Gastroesophageal sphincter (tissue), 4 donors: ENCODE results near the gene NMRAL1. TPM values are rescaled to one million over a fixed set of nuclear protein-coding genes. Genes with fewer than 3 reads are reported as not detected.

Source experiments
- ATAC-seq: fragments of 150-250 bp; one replicate; pipeline ENCODE4 v1.9.1; 2016; ENCODE audit warnings: mild to moderate bottlenecking, moderate library complexity
- H3K27ac ChIP-seq, 4 donors: fragments of 200-600 bp; sonication (generic) in 3 of 4; 1 replicate in 3 of 4; 2 replicates in 1 of 4; pipeline ENCODE4 v1.5.1; 2016 to 2019
- H3K27me3 ChIP-seq: fragments of 200-600 bp; sonication (generic); one replicate; pipeline ENCODE4 v1.5.1; 2019
- H3K36me3 ChIP-seq, 2 donors: fragments of 200-600 bp; sonication (generic); one replicate each; pipeline ENCODE4 v1.5.1; 2019; ENCODE audit warnings: control low read depth in 1 of 2
- H3K4me1 ChIP-seq, 3 donors: fragments of 200-600 bp; sonication (generic); 1 replicate in 2 of 3; 2 replicates in 1 of 3; pipeline ENCODE4 v1.5.1; 2016 to 2019; ENCODE audit warnings: control low read depth in 2 of 3
- H3K4me3 ChIP-seq, 2 donors: fragments of 200-600 bp; sonication (generic); one replicate each; pipeline ENCODE4 v1.5.1; 2019; ENCODE audit warnings: mild to moderate bottlenecking in 1 of 2, moderate library complexity in 1 of 2
- H3K9me3 ChIP-seq, 3 donors: fragments of 200-600 bp; sonication (generic); one replicate each; pipeline ENCODE4 v1.5.1; 2017 to 2019; ENCODE audit warnings: control low read depth in 2 of 3
- EP300 ChIP-seq: sonication (generic); formaldehyde crosslinking; IDR thresholded peaks from one replicate; pipeline ENCODE4 v1.6.1; 2017; ENCODE audit warnings: antibody characterized with exemption, mild to moderate bottlenecking
- POLR2A ChIP-seq, 2 donors: fragments of 450-650 bp; IDR thresholded peaks; one replicate each; pipeline ENCODE4 v1.6.1; 2017; ENCODE audit warnings: antibody characterized with exemption in 2 of 2, mild to moderate bottlenecking in 2 of 2, moderate library complexity in 1 of 2
- POLR2AphosphoS5 ChIP-seq: sonication (generic); formaldehyde crosslinking; IDR thresholded peaks from one replicate; pipeline ENCODE4 v1.6.1; 2017; ENCODE audit warnings: antibody characterized with exemption
- WGBS, 2 donors: methylation state at CpG; one replicate each; pipeline ENCODE4 v1.1.5; 2018; ENCODE audit warnings: low coverage in 1 of 2; 5-methylcytosine and 5-hydroxymethylcytosine counted together
- small RNA-seq, 4 donors: library from RNA; depleted of rRNA; stranded (forward); fragments of <200 nt; gene quantifications; one replicate each; pipeline ENCODE3, GENCODE V24; 2016
- total RNA-seq, 4 donors: library from RNA; depleted of rRNA; stranded (reverse); fragments of >200 nt; gene quantifications; one replicate each; pipeline ENCODE4 v1.1.0, GENCODE V29; 2016
- TF ChIP-seq, protein P1 (sequence below), 4 experiments: fragments of 200-600 bp in 2 of 4; fragments of 450-650 bp in 2 of 4; sonication (generic) in 1 of 4; IDR thresholded peaks; one replicate each; pipeline ENCODE4 v1.5.1; 2017 to 2019; ENCODE audit warnings: antibody characterized with exemption in 4 of 4, mild to moderate bottlenecking in 2 of 4, moderate library complexity in 2 of 4

The NMRAL1 gene
- total RNA-seq, 4 donors from 2014 or later: 32.9 to 49.7 (median 39.3) TPM

DNA sequence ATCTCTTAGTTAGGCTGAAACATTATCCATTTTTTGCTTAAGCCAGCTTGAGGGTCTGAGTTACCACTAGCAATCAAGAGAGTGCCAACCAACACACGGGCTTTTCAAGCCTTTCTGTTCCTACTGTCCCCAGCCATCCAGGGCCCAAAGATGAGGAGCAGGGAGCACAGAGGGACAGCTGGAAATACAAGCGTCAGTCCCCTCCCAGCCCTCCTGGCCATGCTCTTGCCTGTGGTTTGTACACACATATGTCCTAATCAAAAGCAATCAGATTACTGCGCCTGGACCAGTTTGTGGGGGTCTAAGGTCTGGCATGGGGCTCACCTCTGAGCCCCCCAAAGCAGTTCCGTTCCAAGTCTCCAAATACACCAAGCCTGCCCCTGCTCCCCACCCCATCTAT is 61.6 kb downstream of the NMRAL1 start:
- no peaks in the 10 kb centered on the region for H3K9me3 ChIP-seq
- ATAC-seq: no peak
- no peaks in the 10 kb centered on the region for H3K27me3 ChIP-seq
- H3K4me1 ChIP-seq: peaks cover 0 to 73% (median 13%) of the 10 kb centered on the region in 3 donors
- peaks cover 0 to 34% of the 10 kb centered on the region in 2 donors for H3K36me3 ChIP-seq
- WGBS, 2 donors: 100% methylated on average over 4 of the region's 4 CpGs; no CpG with 5 or more reads in 1 of the 2 donors
- H3K4me3 ChIP-seq: no peak overlapping the region
- no peak overlapping the region for H3K27ac ChIP-seq
- TF ChIP-seq, protein P1, sequence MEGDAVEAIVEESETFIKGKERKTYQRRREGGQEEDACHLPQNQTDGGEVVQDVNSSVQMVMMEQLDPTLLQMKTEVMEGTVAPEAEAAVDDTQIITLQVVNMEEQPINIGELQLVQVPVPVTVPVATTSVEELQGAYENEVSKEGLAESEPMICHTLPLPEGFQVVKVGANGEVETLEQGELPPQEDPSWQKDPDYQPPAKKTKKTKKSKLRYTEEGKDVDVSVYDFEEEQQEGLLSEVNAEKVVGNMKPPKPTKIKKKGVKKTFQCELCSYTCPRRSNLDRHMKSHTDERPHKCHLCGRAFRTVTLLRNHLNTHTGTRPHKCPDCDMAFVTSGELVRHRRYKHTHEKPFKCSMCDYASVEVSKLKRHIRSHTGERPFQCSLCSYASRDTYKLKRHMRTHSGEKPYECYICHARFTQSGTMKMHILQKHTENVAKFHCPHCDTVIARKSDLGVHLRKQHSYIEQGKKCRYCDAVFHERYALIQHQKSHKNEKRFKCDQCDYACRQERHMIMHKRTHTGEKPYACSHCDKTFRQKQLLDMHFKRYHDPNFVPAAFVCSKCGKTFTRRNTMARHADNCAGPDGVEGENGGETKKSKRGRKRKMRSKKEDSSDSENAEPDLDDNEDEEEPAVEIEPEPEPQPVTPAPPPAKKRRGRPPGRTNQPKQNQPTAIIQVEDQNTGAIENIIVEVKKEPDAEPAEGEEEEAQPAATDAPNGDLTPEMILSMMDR (IDR thresholded peaks at IDR 0.05): no peak
- TF ChIP-seq EP300: no peak
- no peak for TF ChIP-seq POLR2A (IDR thresholded peaks at IDR 0.05)
- no peak for TF ChIP-seq POLR2AphosphoS5

DNA sequence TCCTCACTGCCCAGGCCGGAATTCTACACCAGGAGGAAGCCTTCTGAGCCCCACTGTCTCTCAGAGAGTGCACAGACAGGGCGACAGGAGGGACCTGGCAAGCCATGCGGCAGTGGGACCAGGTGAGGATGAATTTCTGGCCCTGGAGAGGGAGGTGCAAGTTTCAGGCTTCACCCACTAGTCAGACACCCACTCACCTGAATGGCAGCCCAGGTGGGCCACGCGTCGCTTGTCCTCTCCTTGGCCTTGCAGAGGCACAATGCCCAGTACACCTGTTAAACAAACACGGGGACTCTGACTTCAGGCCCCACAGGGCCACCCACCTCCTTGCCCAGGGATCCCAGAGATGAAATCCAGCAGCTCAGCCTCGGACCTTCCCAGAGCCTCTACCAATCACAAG is 62.3 kb downstream of the NMRAL1 start:
- Histone ChIP-seq H3K27ac (peak overlapping the region in 2 of 4 donors; percentile 42 to 47), H3K4me3 (no peak overlapping the region), H3K36me3 (peaks cover 0 to 41% of the 10 kb centered on the region in 2 donors), H3K27me3 (no peaks in the 10 kb centered on the region), H3K4me1 (peaks cover 0 to 75% (median 13%) of the 10 kb centered on the region in 3 donors), H3K9me3 (no peaks in the 10 kb centered on the region)
- WGBS, 2 donors: 80% methylated on average over 1 of the region's 8 CpGs; no CpG with 5 or more reads in 1 of the 2 donors
- no peak for ATAC-seq
- no peak for TF ChIP-seq POLR2AphosphoS5
- no peak for TF ChIP-seq POLR2A (IDR thresholded peaks at IDR 0.05)
- TF ChIP-seq, protein P1 (IDR thresholded peaks at IDR 0.05): no peak
- no peak for TF ChIP-seq EP300

Small RNA genes within 50 kb of the gene (small RNA-seq; reads per million reads assigned to genes)
- 0 reads per million in 4 donors for gene AC012676.2

Other genes with a start within 250 kb of the NMRAL1 start
- gene SRL, start 232.5 kb downstream of the NMRAL1 start, total RNA-seq: 1 to 10 TPM; 1.2 to 3.4 (median 2.4) TPM
- gene TFAP4, start 201.6 kb downstream of the NMRAL1 start, total RNA-seq: 1 to 10 TPM; 3.3 to 5.9 (median 4.7) TPM
- gene GLIS2, start 158.6 kb downstream of the NMRAL1 start, total RNA-seq: 10 to 100 TPM in 1 of 4 donors, 1 to 10 TPM in 3; 5.7 to 26.9 (median 7.9) TPM
- 10 to 100 TPM; 26.0 to 37.3 (median 34.7) TPM for gene PAM16, start 123.3 kb downstream of the NMRAL1 start, total RNA-seq
- 10 to 100 TPM in 3 of 4 donors, 1 to 10 TPM in 1; 6.8 to 35.8 (median 19.9) TPM for gene VASN, start 102.8 kb downstream of the NMRAL1 start, total RNA-seq
- 10 to 100 TPM; 11.0 to 38.9 (median 17.8) TPM for gene CORO7, start 58.0 kb downstream of the NMRAL1 start, total RNA-seq
- gene DNAJA3, start 48.8 kb downstream of the NMRAL1 start, total RNA-seq: 10 to 100 TPM; 39.6 to 55.6 (median 43.9) TPM
- 10 to 100 TPM; 26.3 to 66.3 (median 36.2) TPM for gene HMOX2, start 1.8 kb upstream of the NMRAL1 start, total RNA-seq
- 10 to 100 TPM; 13.2 to 31.5 (median 18.7) TPM for gene CDIP1, start 64.1 kb upstream of the NMRAL1 start, total RNA-seq
- gene C16orf96, start 81.7 kb upstream of the NMRAL1 start, total RNA-seq: under 1 TPM in 1 of 4 donors, not detected in 3; 0.40 TPM
- gene UBALD1, start 140.3 kb upstream of the NMRAL1 start, total RNA-seq: 10 to 100 TPM in 3 of 4 donors, 1 to 10 TPM in 1; 5.9 to 24.0 (median 14.3) TPM
- 10 to 100 TPM; 29.2 to 67.0 (median 40.5) TPM for gene MGRN1, start 150.2 kb upstream of the NMRAL1 start, total RNA-seq
- gene NUDT16L1, start 218.9 kb upstream of the NMRAL1 start, total RNA-seq: 10 to 100 TPM; 14.8 to 26.3 (median 21.4) TPM